ENCODE results near the gene KRTAP10-11.
"Not testable (repeated sequence)": the region's sequence is repeated elsewhere in the genome, so short reads cannot be mapped to it uniquely, and the experiment has no call there.

The KRTAP10-11 gene

DNA sequence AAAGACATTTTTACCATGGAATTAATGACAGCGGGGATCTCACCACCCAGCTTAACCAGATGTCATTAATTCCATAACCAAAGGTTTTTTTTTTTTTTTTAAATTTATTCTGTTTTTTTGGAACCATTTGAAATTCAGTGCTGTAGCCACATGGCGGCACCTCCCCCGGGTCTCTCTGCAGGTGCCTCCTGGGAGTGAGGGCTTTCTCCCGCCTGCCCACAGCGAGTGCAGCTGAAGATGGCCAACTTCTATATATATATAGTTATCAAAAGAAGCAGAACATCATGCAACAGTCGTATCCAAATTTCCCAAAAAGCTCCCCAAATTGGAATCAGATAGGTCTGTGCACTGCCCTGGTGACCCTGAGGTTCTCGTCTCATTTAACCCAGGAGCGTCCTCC lies 30.7 kb upstream of the KRTAP10-11 start:
- no peak for DNase-seq

GRCh38 chr21:44615911-44616590 lies 30.2 kb upstream of the KRTAP10-11 start:
- no peak for DNase-seq

DNA sequence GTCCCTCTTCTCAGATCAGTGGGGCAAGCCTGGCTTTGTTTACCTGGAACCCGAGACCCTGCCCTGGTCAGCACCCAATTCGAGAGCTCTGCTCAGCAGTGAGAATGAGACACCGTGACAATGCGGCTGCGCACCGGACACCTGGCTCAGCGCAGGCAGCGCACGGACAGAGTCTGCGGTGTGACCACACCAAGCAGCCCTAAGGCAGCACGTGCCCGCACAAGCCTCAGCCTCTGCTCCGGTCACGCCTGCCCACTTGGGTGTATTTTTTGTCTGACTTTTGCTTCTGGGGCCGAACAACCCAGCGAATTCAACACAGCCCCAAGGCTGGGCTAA lies 29.7 kb upstream of the KRTAP10-11 start:
- DNase-seq, result no peak

DNA sequence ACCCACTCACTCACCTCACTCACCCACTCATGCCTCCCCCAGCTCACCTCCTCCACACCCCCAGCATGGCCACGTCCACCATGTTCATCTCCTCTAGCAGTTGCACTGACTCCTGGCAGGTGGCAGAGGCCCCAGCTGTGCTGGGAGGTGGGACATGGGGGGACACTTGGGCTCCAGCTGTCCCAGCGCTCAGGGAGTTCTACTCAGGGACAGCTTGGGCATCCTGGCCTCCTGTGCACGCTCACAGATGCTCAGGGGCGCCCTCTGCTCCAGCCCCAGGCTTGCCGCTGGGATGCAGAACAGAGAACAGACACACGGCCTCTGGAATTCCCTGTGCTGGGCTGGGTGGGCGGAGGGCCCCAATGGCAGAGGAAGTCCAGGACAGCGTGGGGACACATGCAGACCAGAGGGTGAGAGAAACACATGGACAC lies 29.1 kb upstream of the KRTAP10-11 start:
- DNase-seq, result no peak

DNA sequence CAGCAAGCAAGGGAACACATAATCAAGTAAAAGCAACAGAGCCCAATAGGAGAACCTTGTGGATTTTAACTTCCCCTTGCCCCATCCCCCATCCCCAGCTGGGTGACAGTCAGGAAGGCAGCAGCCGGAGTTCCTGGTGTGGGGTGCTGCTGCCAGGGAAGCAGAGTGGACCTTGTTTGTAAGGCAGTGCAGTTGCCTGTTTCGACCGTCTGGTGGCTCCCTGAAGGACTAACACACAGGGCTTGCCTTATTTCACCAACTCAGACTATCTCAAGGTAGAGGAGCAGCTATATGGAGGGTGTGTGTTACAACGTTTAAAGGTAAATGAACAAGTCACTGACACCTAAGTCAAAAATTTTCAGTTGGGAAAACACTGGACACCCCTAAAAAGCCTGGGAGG lies 27.7 kb upstream of the KRTAP10-11 start:
- DNase-seq, result no peak

- DNase-seq, result no peak
Observed at GRCh38 chr21:44618909-44619308, 27.3 kb upstream of the KRTAP10-11 start.

GRCh38 chr21:44619886-44620285 lies 26.3 kb upstream of the KRTAP10-11 start:
- no peak for DNase-seq

GRCh38 chr21:44623575-44623974 lies 22.6 kb upstream of the KRTAP10-11 start:
- DNase-seq, result no peak

- DNase-seq, result no peak
Observed at GRCh38 chr21:44625756-44626155, 20.5 kb upstream of the KRTAP10-11 start.

DNA sequence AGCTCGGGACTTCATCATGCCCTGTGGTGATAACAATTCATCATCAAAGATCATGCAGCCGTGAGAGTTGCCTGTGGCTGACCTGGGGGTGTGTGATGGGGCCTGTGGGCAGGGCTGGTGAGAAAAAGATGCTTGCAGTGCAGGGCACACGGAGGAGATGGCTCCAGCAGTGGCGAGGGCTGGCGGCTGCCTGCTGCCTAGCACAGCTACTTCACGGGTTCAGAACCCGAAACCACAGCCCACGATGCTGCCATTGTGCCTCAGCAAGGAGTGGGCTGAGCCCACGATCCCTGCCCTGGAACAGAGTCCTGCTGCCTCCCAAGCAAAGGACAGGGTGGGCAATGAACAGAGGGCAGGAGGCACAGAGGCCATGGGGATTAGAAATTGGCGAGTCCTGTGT lies 20.0 kb upstream of the KRTAP10-11 start:
- DNase-seq, result no peak

DNA sequence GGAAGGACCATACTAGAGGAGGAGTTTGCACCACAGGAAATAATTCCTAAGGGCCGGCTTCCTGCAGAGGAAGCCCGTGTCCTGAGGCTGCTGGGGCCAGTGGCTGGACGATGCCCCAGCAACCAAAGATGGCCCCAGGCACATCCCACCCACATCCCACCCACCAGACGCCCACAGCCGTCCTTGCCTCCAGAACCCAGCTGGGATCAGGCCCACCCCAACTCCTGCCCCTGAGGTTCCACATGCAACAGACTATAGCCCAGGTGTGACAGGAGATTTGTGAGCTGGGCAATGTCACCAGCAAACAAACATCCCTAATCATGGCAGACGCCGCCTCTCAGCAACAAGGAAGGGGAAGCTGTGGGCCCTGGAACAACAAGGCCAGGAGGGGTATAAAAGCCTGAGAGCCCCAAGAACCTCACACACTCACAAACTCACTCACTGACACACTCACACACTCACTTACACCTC lies 19.5 kb upstream of the KRTAP10-11 start, which contains the start of gene KRTAP10-9:
TSS of gene KRTAP10-9 (plus strand) at position 421 of the 471 bp plus-strand sequence. CDS start 79 bp downstream, outside the sequence.
- no peak for DNase-seq

DNA sequence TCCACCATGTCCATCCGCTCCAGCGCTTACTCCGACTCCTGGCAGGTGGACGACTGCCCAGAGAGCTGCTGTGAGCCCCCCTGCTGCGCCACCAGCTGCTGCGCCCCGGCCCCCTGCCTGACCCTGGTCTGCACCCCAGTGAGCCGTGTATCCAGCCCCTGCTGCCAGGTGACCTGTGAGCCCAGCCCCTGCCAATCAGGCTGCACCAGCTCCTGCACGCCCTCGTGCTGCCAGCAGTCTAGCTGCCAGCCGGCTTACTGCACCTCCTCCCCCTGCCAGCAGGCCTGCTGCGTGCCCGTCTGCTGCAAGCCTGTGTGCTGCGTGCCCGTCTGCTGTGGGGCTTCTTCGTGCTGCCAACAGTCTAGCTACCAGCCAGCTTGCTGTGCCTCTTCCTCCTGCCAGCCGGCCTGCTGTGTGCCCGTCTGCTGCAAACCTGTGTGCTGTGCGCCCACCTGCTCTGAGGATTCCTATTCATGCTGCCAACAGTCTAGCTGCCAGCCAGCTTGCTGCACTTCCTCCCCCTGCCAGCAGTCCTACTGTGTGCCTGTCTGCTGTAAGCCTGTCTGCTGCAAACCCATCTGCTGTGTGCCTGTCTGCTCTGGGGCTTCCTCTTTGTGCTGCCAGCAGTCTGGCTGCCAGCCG lies 18.9 kb upstream of the KRTAP10-11 start:
- DNase-seq, result not testable (repeated sequence)

DNA sequence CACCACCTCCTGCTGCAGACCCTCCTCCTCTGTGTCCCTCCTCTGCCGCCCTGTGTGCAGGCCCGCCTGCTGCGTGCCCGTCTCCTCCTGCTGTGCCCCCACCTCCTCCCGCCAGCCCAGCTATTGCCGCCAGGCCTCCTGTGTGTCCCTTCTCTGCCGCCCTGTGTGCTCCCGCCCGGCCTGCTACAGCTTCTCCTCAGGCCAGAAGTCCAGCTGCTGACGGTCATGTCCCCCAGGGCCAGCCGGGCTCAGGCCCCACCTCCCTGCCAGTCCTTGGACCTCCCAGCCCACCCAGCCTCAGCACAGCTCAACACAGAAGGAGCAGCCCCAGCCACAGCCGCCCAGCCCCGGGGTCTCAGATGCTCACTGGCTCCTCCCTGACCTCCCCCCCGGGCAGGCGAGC lies 18.4 kb upstream of the KRTAP10-11 start:
- not testable (repeated sequence) for DNase-seq

DNA sequence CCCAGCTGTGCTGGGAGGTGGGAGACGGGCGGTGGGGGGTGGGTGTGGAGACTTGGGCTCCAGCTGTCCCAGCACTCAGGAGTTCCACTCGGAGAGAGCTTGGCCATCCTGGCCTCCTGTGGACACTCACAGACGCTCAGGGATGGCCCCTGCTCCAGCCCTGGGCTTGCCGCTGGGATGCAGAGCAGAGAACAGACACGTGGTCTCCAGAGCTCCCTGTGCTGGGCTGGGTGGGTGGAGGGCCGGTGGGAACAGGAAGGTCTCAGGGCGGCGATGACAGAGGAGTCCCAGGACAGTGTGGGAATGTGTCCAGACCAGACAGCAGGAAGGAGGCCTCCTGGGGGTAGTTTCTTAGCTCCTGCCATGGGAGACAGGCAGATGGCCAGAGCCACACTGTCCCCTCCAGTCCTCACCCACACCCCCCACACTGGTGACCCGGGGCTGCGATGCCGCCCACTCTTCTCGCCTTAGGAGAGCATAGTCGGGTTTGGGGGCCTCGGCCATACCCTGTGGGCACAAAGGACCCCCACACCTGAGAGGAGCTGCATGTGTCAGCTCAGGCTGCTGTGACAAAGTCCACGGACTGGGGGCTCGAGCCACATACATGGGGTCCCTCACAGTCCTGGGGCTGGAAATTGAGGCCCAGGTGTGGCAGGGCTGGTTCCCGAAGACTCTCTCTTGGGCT lies 17.4 kb upstream of the KRTAP10-11 start:
- DNase-seq, result no peak

- no peak for DNase-seq
Observed at GRCh38 chr21:44630440-44630839, 15.8 kb upstream of the KRTAP10-11 start.

GRCh38 chr21:44632067-44632466 lies 14.1 kb upstream of the KRTAP10-11 start:
- DNase-seq, result no peak

DNA sequence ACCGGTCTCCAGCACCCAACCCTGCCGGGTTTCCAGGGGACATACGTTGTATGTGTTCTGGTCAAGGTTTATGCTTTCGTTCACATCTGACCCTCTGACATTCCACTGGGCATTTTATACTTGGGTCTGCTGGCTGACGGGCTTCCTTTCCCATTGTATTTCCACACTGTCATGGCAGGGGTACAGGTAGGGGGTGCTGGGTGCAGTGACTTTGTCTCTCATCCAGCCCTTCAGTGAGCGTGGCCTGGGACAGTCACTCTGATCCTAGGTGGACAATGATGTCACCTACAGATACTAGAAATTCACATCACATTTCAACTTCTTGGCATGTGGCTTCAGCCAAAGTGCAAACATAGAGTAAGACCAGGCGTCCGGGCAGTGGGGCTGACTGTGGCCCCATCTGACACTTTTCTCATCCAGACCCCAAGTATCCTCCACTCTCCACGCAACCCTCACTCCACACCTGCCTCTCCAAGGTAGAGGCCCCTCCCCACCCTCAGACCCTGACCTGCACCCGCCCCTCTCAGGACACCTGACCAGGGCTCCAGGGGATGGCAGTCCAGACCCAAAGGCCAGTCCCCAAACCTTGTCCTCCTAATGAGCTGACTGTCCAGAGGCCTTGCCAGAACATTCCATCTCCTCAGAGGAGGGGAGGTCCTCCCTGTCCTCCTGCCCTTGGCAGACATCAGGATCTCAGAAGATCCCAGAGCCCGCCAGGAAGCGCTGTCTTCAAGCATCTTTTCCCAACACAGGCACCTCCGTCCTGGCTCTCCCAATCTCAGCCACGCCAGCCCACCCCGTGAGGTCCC lies 9.8 kb upstream of the KRTAP10-11 start:
- no peak for DNase-seq

- no peak for DNase-seq
Observed at GRCh38 chr21:44637018-44637850, 9.0 kb upstream of the KRTAP10-11 start, which contains the start of gene KRTAP10-10. Gene KRTAP10-10, plus strand, starts transcription at chr21:44637356. Its CDS starts 62 bp downstream, at chr21:44637418.

GRCh38 chr21:44637851-44638348 lies 8.3 kb upstream of the KRTAP10-11 start:
- DNase-seq, result not testable (repeated sequence)

GRCh38 chr21:44638506-44639330 lies 7.5 kb upstream of the KRTAP10-11 start:
- DNase-seq, result not testable (repeated sequence)

DNA sequence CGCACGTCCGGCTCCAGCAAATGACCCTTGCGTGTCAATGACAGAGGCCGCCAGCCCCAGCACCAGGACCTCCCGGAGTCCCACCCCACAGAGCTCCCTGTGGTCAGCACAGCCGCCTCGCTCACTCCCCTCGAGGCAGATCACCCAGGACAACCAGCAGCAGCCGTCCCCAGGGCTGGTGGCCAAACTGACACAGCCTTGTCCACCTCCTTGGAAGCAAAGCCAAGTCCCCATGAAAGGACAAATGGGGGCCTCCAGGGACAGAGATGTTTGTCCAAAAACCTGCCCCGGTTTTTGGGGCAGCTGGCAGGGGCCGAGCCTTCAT lies 6.9 kb upstream of the KRTAP10-11 start:
- DNase-seq, result no peak

Data from fibroblast of skin of abdomen (primary cell).